ENCODE measurements around the gene C3orf20.
"Not testable (repeated sequence)": the region's sequence is repeated elsewhere in the genome, so short reads cannot be mapped to it uniquely, and the experiment has no call there.

The C3orf20 gene

GRCh38 chr3:14651440-14652251 is 23.3 kb upstream of the C3orf20 start, which contains the start of gene CCDC174:
CCDC174 (plus strand) TSS chr3:14651762; CDS start chr3:14651837, 75 bp downstream.
- peak; percentile 95 for DNase-seq

GRCh38 chr3:14652360-14652907 is 22.5 kb upstream of the C3orf20 start:
- not testable (repeated sequence) for DNase-seq

GRCh38 chr3:14657579-14657978 is 17.4 kb upstream of the C3orf20 start:
- DNase-seq: no peak

GRCh38 chr3:14658978-14659377 is 16.0 kb upstream of the C3orf20 start:
- no peak for DNase-seq

GRCh38 chr3:14660942-14661341 is 14.0 kb upstream of the C3orf20 start:
- no peak for DNase-seq

GRCh38 chr3:14663396-14664135 is 11.4 kb upstream of the C3orf20 start:
- DNase-seq: no peak

GRCh38 chr3:14664170-14664569 is 10.8 kb upstream of the C3orf20 start:
- no peak for DNase-seq

- DNase-seq: no peak
These were observed 2.4 kb upstream of the C3orf20 start for GRCh38 chr3:14672588-14672987.

GRCh38 chr3:14676881-14677280 is 1.9 kb downstream of the C3orf20 start:
- DNase-seq: no peak

- DNase-seq: no peak
These were observed 3.1 kb downstream of the C3orf20 start for GRCh38 chr3:14678015-14678503.

GRCh38 chr3:14680115-14680514 is 5.2 kb downstream of the C3orf20 start:
- DNase-seq: no peak

GRCh38 chr3:14680716-14681115 is 5.8 kb downstream of the C3orf20 start:
- DNase-seq: no peak

GRCh38 chr3:14684447-14684846 is 9.5 kb downstream of the C3orf20 start:
- DNase-seq: no peak

- DNase-seq: no peak
These were observed 10.2 kb downstream of the C3orf20 start for GRCh38 chr3:14685179-14685578.

- no peak for DNase-seq
These were observed 12.4 kb downstream of the C3orf20 start for GRCh38 chr3:14687360-14687759.

- no peak for DNase-seq
These were observed 13.6 kb downstream of the C3orf20 start for GRCh38 chr3:14688525-14688924.

- no peak for DNase-seq
These were observed 14.5 kb downstream of the C3orf20 start for GRCh38 chr3:14689247-14689980.

- no peak for DNase-seq
These were observed 16.3 kb downstream of the C3orf20 start for GRCh38 chr3:14691239-14691638.

- DNase-seq: no peak
These were observed 16.8 kb downstream of the C3orf20 start for GRCh38 chr3:14691719-14692118.

GRCh38 chr3:14698601-14699244 is 23.8 kb downstream of the C3orf20 start:
- DNase-seq: no peak

GRCh38 chr3:14699643-14700042 is 24.7 kb downstream of the C3orf20 start:
- DNase-seq: no peak

- DNase-seq: no peak
These were observed 25.9 kb downstream of the C3orf20 start for GRCh38 chr3:14700891-14701290.

Data from amniotic stem cell (primary cell).